RWPE2 (cell line): ENCODE measurements around the gene SOCS1.

Experiments used
- ATAC-seq: fragments of 200-7000 bp; cut with Tn5 transposase; 3 replicates; pipeline ENCODE4 v1.9.1; 2021; ENCODE audit warnings: low read depth
- DNase-seq: peaks from one replicate; pipeline ENCODE4 v3.0.0-alpha.2; 2020; ENCODE audit warnings: low spot score
- H3K27ac ChIP-seq: fragments of 450-650 bp; 2 replicates; pipeline ENCODE4 v1.5.1; 2017; ENCODE audit warnings: mild to moderate bottlenecking; ENCODE audit not compliant: poor library complexity, severe bottlenecking
- H3K27me3 ChIP-seq: fragments of 250-450 bp; sonication (Bioruptor Pico); 2 replicates; pipeline ENCODE4 v1.5.1; 2021; ENCODE audit warnings: mild to moderate bottlenecking, moderate library complexity; ENCODE audit not compliant: insufficient read depth, poor library complexity, severe bottlenecking
- H3K36me3 ChIP-seq: fragments of 250-450 bp; sonication (Bioruptor Pico); 2 replicates; pipeline ENCODE4 v1.5.1; 2020; ENCODE audit warnings: low read depth, mild to moderate bottlenecking, moderate library complexity
- H3K4me1 ChIP-seq: fragments of 250-450 bp; sonication (Bioruptor Pico); 2 replicates; pipeline ENCODE4 v1.5.1; 2021; ENCODE audit warnings: mild to moderate bottlenecking, moderate library complexity; ENCODE audit not compliant: insufficient read depth, poor library complexity, severe bottlenecking
- H3K4me3 ChIP-seq: fragments of 250-450 bp; sonication (Bioruptor Pico); 2 replicates; pipeline ENCODE4 v1.5.1; 2021; ENCODE audit warnings: mild to moderate bottlenecking, moderate library complexity; ENCODE audit not compliant: severe bottlenecking
- H3K9me3 ChIP-seq: fragments of 250-450 bp; sonication (Bioruptor Pico); 2 replicates; pipeline ENCODE4 v1.5.1; 2021; ENCODE audit warnings: mild to moderate bottlenecking, moderate library complexity; ENCODE audit not compliant: severe bottlenecking
- TF ChIP-seq, protein P1 (sequence below): fragments of 450-650 bp; IDR thresholded peaks from one replicate; pipeline ENCODE4 v1.5.1; 2017; ENCODE audit warnings: mild to moderate bottlenecking, moderate library complexity; ENCODE audit not compliant: poor library complexity, severe bottlenecking

The SOCS1 gene

GRCh38 chr16:11260596-11260966 is 4.6 kb upstream of the SOCS1 start:
- Histone ChIP-seq H3K36me3 (no peaks in the 10 kb centered on the region), H3K4me3 (no peak overlapping the region), H3K27me3 (no peaks in the 10 kb centered on the region), H3K9me3 (no peaks in the 10 kb centered on the region), H3K27ac (no peak overlapping the region), H3K4me1 (no peaks in the 10 kb centered on the region)
- TF ChIP-seq, protein P1, sequence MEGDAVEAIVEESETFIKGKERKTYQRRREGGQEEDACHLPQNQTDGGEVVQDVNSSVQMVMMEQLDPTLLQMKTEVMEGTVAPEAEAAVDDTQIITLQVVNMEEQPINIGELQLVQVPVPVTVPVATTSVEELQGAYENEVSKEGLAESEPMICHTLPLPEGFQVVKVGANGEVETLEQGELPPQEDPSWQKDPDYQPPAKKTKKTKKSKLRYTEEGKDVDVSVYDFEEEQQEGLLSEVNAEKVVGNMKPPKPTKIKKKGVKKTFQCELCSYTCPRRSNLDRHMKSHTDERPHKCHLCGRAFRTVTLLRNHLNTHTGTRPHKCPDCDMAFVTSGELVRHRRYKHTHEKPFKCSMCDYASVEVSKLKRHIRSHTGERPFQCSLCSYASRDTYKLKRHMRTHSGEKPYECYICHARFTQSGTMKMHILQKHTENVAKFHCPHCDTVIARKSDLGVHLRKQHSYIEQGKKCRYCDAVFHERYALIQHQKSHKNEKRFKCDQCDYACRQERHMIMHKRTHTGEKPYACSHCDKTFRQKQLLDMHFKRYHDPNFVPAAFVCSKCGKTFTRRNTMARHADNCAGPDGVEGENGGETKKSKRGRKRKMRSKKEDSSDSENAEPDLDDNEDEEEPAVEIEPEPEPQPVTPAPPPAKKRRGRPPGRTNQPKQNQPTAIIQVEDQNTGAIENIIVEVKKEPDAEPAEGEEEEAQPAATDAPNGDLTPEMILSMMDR, result no peak
- DNase-seq, result no peak
- ATAC-seq, result no peak

DNA sequence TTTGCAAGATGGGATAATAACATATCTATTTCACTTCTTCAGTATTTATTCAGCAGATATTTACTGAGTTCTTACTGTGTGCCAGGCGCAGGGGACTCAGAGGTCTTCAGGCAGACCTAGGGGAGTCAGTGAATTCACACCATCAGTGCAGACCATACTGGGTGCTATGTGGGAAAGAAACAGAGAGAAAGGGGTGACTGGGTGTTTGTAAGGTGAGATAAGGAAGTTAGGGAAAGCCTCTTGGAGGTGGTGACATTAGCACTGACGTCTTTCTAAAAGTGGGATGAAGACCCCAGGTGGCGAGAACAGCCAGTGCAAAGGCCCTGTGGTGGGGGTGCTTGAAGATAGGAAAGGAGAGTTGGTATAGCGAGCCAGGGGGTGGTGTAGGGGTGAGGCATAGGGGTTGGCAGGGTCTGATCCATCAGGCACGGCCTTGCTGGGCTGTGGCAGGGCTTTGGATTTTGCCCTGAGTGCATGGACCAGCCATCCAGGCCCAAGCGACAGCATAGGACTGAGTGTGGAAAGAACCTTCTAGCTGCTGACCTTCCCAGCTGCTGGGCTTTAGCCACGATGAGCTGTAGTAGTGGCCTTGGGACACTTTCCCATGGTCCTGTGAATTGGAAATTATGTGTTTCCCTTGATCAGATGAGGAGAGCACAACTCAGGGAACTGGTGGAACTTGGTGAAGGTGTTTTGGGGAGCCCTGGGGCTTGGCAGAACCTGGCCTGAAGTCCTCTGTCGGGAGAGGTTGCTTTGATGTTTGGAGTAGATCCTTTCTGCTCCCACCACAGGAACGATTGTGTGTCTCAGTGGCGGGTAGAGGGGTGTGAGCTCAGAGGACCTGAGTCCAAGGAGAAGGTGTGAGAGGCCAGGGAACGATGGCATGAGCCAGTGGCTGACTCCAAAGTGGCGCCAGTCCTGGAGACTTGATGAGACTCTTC is 3.9 kb upstream of the SOCS1 start:
- no peak for ATAC-seq
- Histone ChIP-seq H3K36me3 (no peaks in the 10 kb centered on the region), H3K4me1 (no peaks in the 10 kb centered on the region), H3K4me3 (no peak overlapping the region), H3K27me3 (no peaks in the 10 kb centered on the region), H3K27ac (no peak overlapping the region), H3K9me3 (no peaks in the 10 kb centered on the region)
- no peak for DNase-seq
- TF ChIP-seq, protein P1, result no peak

GRCh38 chr16:11258553-11259492 is 2.8 kb upstream of the SOCS1 start:
- Histone ChIP-seq H3K36me3 (no peaks in the 10 kb centered on the region), H3K4me1 (no peaks in the 10 kb centered on the region), H3K27ac (no peak overlapping the region), H3K4me3 (no peak overlapping the region), H3K9me3 (no peaks in the 10 kb centered on the region), H3K27me3 (no peaks in the 10 kb centered on the region)
- TF ChIP-seq, protein P1, result no peak
- ATAC-seq (no peak), DNase-seq (no peak)

GRCh38 chr16:11257131-11257938 is 1.3 kb upstream of the SOCS1 start:
- H3K27ac ChIP-seq, result peak overlapping the region; percentile 64
- no peaks in the 10 kb centered on the region for H3K9me3 ChIP-seq

More at GRCh38 chr16:11257131-11257938, 1.3 kb upstream of the SOCS1 start:
- no peak for DNase-seq
- peak; percentile 66 for ATAC-seq
- H3K36me3 ChIP-seq, result no peaks in the 10 kb centered on the region
- no peaks in the 10 kb centered on the region for H3K27me3 ChIP-seq
- H3K4me1 ChIP-seq, result no peaks in the 10 kb centered on the region
- H3K4me3 ChIP-seq, result peak overlapping the region; percentile 93
- TF ChIP-seq, protein P1, result peak; percentile 88
